Stimulated activated CD8-positive, alpha-beta memory T cell treated with anti-CD3 and anti-CD28 coated beads, Interleukin-4, amount 100 ng/mL, for 24 hours (primary cell): ENCODE measurements around the gene FBXO10.
"Not testable (repeated sequence)": the region's sequence is repeated elsewhere in the genome, so short reads cannot be mapped to it uniquely, and the experiment has no call there.

Source experiments
- DNase-seq: peaks from one replicate; pipeline ENCODE4 v3.0.0-alpha.2; 2020; ENCODE audit warnings: low read depth

FBXO10 gene

DNA sequence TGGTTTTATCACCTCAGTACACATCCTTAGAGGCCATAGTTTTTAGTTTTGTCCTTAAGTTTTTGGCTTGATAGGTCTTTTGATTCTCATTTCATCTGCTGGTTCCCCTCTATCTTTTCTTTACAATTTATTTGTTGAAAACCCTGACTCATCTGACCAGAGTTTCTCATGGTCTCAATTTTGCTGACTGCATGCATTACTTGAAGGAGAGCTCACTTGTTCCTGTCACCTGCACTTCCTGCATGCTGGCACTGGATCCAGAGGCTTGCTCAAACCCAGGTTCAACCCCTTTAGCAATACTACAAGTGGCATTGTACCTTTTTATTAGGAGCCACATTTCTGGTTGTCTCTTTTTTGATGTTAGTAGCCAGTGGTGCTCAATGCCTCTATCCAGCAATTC lies 26.7 kb downstream of the FBXO10 start:
- no peak for DNase-seq

DNA sequence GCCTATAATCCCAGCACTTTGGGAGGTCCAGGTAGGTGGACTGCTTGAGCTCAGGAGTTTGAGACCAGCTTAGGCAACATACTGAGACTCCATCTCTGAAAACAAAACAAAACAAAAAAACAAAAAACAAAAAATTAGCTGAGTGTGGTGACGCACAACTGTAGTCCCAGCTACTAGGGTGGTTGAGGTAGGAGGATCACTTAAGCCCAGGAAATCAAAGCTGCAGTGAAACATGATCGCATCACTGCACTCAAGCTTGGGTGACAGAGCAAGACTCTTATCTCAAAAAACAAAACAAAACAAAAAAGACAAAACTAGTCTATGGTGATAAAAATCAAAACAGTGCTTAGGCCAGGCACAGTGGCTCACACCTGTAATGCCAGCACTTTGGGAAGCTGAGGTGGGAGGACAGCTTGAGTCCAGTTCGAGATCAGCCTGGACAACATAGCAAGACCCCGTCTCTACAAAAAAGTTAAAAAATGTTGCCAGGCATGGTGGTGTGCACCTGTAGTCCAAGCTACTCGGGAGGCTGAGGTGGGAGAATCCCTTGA lies 28.8 kb downstream of the FBXO10 start:
- DNase-seq, result no peak

DNA sequence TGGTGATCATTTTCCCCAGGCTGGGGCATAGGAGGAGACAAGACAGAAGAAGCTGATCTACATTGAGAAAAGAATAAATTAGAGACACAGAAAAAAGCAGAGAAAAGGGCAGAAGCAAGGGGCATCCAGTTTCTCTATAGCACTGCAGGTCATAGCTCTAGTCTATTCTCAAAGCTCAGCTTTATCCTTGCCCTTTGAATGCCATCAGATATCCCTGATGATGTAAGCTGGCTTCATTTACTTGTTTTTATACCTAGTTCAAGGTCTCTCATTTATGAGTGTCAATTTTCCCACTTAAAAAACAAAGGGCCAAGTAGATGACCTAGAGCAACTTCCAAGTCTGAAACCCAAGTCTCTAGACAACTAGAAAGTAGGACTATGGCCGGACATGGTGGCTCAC lies 32.7 kb downstream of the FBXO10 start:
- no peak for DNase-seq

DNA sequence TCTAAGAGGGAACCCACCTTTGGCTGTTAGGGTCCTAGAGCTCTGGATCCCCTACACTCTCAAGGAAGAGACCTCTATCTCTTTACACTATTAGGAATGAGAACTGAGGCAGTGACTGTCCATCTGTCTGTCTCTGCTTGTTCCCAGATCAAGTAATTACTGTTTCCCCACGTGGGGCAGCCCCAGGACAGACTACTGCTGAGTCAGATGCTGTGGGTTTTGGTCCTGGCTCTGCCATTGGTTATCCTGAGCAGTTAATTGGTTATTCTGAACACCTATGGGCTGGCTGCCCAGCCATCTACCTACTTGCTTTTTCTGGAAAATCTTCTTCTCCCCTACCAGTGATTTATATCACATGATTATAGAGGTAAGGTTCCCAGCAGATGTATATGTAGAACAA lies 33.3 kb downstream of the FBXO10 start:
- DNase-seq, result no peak

DNA sequence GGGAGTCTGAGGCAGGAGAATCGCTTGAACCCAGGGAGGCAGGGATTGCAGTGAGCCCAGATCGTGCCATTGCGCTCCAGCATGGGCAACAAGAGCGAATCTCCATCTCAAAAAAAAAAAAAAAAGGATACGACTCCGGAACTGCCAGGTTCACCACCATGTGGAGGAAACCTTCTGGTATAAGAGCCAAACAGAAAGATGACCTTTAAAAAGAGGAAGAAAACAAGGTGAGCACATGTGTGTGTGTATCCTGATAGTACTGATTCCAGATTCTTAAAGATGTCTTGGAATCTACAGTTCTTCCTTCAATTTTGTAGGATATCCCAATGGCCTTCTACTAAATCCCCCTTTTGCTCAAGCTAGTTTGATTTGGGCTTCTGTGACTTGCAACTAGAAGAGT lies 33.7 kb downstream of the FBXO10 start:
- no peak for DNase-seq

DNA sequence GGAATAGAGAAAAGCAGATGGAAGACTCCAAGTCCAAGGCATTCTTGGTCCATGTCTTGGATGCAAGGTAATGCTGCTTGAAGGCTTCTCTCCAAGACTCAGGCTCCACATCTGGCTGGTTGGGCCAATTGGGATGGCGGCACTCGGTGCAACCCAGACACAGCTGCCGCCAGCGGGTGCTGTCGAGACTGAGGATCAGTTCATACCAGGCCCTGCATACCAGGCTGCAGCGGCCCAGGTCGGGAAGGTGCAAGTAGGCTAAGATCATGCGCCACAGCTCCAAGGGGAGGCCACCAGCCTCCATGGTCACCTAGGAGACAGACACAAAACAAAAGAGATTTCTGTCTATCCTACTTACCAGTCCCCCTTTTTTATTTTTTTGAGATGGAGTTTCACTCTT lies 34.7 kb downstream of the FBXO10 start:
- no peak for DNase-seq

DNA sequence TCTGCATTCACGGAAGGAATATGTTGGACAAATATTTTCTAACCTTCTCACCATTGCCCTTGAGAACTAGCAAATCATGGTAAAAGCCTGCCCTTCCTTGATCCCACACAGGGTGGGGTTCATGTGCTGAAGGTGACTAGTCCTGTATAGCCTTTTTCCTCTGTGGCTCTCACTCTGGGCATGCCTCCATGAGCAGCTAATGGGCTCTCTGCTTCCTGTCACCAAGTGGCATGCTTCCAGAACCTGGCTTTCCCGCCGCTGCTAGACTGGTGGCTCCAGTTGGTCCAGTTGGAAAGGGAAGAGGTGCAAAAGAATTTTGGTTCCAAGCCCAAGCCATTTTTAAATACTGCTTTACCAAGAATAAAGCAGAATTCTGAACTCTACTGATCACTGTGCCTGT lies 35.5 kb downstream of the FBXO10 start:
- DNase-seq, result no peak

DNA sequence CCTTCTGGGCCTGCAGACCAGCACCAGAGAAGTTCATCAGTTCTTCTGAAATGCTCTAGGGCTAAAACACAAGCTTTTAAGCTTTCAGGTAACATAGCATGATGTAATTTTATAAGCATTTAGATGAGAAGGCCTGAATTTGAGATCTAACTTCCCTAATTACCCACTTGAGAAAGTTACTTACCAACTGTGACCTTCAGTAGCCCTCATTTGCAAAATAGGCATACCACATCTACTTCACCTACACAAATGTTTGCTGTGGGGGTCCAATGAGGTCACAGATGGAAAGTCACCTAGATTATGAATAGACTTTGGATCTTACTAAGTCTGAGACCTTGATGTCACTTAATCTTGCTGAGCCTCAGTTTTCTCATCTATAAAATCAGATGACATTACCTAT lies 36.5 kb downstream of the FBXO10 start:
- no peak for DNase-seq

DNA sequence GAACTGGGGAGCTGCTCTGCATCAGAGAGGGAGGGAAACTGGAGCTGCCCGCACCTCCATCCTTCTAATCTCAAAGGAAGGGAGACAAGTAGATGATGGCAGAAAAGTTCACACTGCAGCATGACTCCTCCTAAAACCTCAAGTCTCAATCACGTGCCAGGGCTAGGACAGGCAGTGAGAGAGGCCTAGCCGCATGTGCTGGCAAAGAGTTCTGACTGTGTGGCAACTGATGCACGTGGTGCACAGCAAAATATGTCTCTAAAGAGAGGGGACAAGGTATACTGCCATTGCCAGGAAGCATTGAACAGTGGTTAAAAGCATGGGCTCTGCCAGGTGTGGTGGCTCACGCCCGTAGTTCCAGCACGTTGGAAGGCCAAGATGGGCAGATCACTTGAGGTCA lies 38.1 kb downstream of the FBXO10 start:
- no peak for DNase-seq

DNA sequence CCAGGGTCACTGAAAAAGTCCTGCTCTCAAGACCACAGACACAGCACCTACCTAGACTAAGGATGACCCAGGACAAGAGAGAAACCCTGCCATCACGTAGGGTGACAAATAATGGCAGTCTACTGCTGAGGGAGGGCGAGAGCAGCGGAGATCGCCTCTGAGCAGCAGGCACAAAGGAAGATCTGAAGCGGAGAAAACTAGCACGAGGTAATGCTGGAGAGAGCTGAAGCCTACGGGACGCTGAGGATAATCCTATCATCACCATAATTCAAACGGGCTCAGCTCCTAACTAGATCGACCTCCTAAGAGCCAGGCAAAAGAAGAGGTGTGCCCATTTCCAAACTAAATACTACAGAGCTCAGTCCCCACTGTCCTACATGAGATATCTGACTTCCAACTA lies 41.3 kb downstream of the FBXO10 start:
- DNase-seq, result no peak

DNA sequence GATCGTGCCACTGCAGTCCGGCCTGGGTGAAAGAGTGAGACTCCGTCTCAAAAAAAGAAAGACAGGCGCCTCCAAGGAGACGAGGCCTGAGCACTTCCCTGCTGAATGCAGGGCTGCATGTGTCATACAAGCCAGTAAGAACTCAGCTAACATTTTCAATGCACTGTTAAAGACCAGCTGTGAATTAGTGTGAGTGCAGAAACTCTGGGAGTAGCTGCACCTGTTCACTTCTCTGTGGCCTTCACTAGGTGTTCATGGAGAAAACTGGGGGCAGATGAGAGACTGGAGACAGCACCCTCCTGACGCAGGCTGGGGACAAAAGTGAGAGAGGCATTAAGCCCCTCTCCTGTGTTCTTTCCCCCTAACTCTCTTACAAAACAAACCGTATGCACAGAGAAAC lies 41.8 kb downstream of the FBXO10 start:
- DNase-seq, result no peak

DNA sequence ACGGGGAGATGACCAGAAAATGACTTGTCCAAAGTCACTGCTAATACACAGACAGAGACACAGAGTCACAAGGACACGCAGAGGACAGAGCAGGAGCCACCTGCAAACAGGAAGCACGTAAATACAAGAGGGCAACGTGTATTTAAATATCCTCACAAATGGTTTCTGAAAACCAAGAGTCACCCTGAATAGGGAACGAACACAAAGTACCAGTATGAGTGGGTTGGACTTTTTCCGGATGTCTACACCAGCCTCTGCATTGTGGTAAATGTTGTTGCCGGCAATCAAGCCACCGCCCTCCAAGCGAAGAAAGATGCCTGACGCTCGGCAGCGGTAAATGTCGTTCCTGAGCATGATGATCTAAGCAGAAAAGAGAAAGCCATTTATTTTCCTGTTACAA lies 44.5 kb downstream of the FBXO10 start:
- DNase-seq, result no peak

DNA sequence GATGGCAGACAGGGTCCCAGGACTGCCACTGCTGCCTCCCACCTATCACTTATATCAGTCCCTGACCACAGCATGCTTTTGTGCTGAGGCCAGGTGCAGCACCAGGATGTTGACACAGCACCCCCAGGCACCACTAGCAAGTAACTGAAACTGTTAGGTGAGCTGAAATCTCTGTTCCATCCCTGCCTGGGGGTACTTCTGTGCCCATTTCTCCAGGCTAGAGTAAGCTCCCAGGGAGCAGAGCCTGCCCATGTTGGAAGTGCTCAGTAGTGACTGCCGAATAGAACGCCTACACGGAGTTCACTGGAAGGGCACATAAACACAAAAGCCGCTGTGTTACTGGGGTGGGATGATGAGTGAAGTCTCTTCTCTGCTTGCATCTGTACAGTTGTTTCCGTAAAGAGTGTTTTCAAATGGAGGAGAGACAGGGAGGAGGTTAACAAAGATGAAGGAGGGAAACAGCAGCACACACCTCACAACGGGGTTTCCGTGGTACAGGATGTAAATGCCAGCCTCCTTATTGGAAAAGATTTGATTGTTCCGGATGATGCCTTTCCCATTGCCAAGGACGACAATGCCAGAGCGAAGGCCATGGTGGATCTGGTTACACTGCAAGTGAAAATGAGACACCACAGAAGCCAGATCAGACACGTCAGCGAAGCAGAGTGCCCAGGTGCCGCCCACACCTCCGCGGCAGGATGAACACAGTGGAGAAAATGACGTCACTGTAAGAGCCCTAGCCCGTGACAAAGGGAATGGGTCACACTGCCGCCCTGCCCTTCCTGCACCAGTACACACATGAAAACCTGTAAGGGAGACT lies 47.3 kb downstream of the FBXO10 start:
- peak; percentile 45 for DNase-seq

DNA sequence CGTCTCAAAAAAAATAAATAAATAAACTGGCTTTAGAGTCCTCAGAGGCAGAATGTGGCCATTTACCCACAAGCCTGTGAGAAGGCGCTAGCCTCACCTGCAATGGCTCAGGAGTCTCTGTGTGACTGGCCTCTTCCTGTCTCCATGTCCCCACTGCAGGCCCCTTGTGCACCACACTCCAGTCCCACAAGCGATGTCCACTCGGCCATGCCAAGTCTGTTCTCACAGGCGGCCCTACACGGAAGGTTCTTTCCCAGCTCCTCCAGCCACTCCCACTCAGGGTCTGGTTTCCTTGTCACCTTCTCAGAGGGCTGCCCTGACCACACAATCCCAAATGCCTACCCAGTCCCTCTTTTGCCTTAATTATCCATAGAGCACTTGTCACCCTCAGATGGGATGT lies 52.3 kb downstream of the FBXO10 start:
- no peak for DNase-seq

DNA sequence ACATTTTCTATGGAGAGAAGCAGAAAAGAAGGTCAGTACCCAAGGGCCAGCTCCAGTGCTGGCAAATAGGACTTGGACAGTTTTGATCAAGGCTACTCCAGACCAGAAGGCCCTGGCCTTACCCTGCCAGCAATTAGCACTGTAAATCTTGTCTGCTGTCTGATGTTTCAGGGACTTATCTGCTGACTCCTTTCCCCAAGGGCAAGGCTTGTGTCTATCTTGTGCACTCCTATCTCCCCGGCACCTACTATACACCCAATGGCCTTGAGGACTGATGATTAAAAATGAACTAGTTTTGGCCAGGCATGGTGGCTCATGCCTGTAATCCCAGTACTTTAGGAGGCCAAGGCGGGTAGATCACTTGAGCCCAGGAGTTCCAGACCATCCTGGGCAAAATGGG lies 53.2 kb downstream of the FBXO10 start:
- DNase-seq, result no peak

DNA sequence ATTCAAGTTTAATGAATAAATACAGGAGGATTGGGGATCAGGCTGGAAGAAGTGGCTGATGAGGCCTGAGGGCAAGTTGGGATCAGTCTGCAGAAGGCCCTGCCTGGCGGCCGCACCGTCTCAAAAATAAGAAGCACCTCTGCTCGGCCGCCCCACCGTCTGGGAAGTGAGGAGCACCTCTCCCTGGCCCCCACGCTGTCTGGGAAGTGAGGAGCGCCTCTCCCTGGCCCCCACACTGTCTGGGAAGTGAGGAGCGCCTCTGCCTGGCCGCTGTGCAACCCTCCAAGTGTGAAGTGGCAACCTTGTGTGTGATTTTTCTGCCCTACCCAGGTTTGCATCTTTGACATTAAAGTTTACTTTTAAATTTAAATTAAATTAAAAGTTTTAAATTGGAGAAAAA lies 55.1 kb downstream of the FBXO10 start:
- DNase-seq, result no peak

DNA sequence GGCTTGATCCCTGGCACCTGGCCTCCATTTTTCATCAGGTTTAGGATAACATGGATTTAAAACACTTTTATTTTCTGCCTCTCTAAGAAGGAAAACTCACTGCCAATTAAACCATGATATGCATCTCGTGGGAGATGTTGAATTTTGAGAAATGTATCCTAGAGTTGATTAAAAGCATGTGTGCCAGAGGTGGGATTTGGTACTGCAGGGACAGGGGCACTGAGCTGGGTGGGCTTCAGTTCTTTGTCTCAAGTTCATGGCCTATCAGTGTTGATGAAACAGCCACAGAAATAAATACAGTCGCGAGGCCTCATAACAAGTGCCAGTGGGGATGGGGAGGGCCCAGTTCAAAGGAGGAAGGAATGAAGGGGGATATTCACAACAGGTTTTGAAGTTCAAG lies 55.5 kb downstream of the FBXO10 start:
- no peak for DNase-seq

DNA sequence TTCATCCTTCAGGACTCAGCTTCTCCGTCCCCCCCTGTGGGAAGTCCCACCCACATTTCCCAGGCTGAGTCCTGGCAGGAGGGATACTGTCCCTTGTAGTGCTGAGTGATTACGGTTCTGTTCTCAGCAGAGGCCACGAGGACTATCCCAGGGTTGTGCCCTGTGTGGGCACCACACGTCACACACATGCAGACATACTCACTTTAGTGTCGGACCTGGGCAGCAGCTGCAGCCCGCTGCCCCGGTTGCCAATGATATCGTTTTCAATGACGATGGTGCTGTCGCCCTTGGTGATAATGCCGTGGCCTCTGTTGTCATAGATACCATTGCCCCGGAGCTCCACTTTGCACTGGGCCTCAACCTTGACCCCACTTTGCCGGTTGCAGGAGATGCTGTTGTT lies 58.3 kb downstream of the FBXO10 start:
- no peak for DNase-seq

DNA sequence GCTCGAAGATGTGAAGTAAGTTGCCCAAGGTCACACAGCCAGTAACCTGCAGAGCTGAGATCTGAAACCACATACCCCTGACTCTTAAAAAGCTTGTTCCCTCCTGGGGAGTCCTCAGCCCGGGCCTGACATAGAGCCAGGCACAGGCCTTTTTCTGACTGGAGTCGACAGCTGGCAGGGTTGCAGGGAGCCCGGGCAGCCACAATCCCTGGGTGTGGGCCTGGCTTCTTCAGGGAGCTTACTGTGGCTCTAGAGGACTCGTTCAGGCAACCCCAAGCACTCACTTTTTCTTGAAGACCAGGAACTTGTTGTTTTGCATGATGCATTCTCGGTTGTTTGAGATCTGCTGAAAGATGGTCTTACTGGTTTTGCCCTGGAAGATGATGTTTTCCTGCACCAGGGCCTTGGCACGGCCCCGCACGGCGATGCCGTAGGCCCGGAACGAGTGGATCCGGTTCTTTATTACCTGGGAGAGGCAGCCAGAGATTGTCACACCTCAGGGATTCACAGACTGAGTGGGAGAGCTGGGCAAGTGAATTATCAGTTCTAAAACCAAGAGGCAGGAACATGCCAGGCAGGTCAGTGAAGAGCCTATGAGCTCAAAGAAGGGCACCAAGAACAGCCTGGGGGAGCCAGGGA lies 60.4 kb downstream of the FBXO10 start:
- no peak for DNase-seq

DNA sequence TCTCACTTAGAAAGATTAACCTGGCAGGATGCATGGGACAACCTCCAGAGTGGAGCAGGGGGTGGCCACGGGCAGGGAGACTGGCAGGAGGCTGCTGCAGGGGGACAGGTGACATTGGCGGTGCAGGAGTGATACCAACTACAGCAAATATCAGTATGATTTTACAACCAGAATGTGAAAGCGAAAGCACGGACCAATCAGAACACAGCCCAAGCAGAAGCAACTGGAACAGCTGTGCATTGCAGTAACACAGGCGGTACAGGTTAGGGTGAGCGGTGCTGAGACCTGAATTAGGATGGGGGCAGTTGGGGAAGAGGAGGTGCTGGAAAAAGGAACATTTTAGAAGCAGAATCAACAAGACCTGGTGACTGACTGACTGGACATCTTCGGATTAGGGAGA lies 61.2 kb downstream of the FBXO10 start:
- DNase-seq, result no peak

DNA sequence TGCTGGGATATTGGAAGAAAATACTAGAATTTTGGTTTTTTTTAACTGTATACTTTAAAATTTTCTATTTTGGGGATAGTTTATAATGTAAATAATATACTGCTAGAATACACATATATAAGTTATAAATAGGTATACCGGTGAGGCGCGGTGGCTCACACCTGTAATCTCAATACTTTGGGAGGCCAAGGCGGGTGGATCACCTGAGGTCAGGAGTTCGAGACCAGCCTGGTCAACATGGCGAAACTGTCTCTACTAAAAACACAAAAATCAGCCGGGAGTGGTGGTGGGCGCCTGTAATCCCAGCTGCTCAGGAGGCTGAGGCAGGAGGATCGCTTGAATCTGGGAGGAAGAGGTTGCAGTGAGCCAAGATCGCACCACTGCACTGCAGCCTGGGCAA lies 61.8 kb downstream of the FBXO10 start:
- not testable (repeated sequence) for DNase-seq

DNA sequence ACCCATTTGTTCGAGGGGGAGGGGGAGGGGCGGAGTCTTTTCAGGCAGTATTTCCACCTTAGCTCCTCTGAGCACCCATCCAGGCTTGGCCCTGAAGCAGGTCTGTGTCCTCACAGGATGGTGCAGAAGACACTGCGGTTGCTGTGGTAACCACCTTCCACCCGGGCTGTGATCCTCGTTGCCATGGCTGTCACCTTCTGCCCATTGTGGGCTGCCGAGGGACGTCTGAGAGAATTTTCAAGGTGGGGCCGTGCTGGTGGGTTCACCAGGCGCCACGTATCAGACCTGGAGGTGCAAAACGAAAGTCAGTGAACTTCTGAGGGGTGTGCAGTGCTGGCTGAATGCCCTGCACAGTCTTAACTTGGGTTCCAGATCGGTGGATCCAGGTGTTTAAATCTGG lies 63.7 kb downstream of the FBXO10 start:
- DNase-seq, result no peak
